Sciatic nerve (tissue), 2 donors: ENCODE data around the gene GDPGP1. TPM values are rescaled to one million over a fixed set of nuclear protein-coding genes. Genes with fewer than 3 reads are reported as not detected.
"Not testable (repeated sequence)": the region's sequence is repeated elsewhere in the genome, so short reads cannot be mapped to it uniquely, and the experiment has no call there.

Experiments
- ATAC-seq: fragments of 200-7000 bp; cut with Tn5 transposase; one replicate; pipeline ENCODE4 v1.9.1; 2020; ENCODE audit warnings: mild to moderate bottlenecking, moderate library complexity
- DNase-seq: peaks from one replicate; pipeline ENCODE4 v3.0.0-alpha.2; 2020; ENCODE audit warnings: low spot score
- intact Hi-C: fragments of 100-400 bp; cut with DNase I; formaldehyde crosslinking; loops from one replicate; pipeline ENCODE4 v1.14.2; 2022
- total RNA-seq: library from RNA; stranded (reverse); fragmentation: NEBNext Ultra II Directional; extraction: Animal tissue kit (Norgen Biotek cat#: 25700); gene quantifications from one replicate; pipeline ENCODE4 v1.2.1, GENCODE V29; 2021
- donor health status: DM: no; HTN: no; CAD: no.
- donor health status: DM: no; HTN: no; CAD: no.

The GDPGP1 gene
- total RNA-seq, 1 donor from 2014 or later, result 5.4 TPM

GRCh38 chr15:90241343-90242192 is 7.6 kb downstream of the GDPGP1 start:
- ATAC-seq, result no peak
- intact Hi-C loops, result no loop called here
- no peak for DNase-seq

GRCh38 chr15:90243943-90244639 is 10.1 kb downstream of the GDPGP1 start:
- ATAC-seq, result no peak
- DNase-seq, result no peak
- intact Hi-C loops, result no loop called here

DNA sequence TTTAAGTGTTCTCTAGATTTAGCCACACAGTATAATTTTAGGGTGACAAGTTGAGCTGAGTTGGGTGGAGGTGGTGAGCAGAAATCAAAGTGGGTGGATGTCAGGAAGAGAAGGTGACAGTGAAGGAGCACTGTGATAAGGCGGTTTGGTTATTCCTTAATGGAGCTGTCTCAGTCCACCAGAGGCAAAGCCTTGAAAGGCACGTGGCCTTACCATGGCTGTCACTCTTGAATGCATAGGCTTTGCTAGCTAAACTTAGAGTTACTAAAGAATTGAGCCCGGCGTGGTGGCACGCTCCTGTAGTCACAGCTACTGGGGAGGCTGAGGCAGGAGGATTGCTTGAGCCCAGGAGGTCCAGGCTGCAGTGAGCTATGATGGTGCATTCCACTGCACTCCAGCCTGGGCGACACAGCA is 14.8 kb downstream of the GDPGP1 start:
- no peak for DNase-seq
- intact Hi-C loops, result no loop called here
- peak; percentile 6 for ATAC-seq

DNA sequence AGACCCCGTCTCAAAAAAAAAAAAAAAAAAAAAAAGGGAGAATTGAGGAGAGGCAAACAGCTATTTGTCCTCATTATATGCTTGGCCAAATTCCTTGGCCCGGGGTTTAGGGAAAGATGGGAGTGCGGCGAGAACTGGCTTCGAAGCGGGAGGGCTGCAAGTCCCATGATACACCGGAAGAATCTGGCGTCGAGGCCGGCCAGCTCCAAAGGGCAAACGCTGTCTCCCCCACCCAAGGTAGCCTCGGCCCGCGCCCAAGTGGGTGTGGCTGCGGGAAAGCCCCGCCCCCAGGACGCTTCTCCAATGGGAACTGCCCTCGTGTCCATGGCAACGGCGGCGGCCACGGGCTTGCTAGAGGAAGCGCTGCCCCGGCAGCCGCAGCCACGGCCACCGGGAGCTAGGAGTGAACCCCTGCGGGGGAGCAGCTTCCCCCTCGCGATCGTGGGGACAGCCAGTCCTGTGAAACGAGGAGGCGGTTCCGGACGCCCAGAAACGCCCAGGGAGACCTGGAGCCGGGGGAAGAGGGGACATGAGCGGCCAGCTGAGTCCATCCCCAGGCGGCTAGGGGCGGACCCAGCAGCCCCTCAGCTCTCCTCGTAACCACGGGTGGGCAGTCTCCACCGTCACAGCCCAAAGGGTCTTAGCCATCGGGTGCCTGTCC is 15.3 kb downstream of the GDPGP1 start, which contains the start of gene TTLL13:
TSS of gene TTLL13 (plus strand) at position 354 of the 661 bp plus-strand sequence. CDS start 1,075 bp downstream, outside the sequence.
- ATAC-seq (peak; percentile 98), DNase-seq (peak; percentile 99)
- intact Hi-C loops, result no loop called here

DNA sequence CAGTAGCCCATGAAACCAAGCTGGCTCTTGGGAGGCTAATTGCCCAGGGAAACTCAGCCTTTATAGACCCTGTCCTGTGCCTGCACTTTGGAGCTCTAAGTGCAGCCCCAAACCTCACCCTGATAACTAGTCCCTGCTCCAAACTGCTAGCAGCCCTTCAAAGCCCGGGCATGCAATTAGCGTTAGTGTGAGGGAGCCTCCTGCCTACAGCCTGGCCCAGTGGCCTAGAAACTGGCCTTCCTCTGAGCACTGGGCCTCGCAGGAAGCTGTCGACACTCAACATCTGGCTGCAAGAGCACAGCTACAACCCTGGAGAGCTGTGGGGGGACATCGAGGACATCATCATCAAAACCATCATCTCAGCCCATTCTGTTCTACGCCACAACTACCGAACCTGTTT is 23.8 kb downstream of the GDPGP1 start:
- ATAC-seq (no peak), DNase-seq (no peak)
- intact Hi-C loops, result no loop called here

DNA sequence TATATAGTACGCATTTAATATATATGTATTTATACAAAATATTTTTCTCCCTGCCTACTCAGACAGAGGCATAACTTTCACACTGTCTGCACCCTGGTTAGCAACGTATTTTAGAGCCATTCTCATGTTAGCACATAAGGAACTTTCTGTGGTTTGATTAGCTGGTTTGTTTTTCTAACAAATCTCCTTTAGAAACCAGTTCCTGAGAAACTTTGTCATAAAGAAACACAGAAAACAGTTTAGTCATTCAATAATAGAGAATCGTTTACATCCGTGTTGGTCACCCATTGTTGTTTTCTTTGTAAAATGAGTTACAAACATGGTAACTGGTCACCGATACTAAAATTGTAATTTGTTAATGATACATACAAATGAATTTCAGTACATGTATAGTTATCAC is 25.5 kb downstream of the GDPGP1 start:
- intact Hi-C loops, result no loop called here
- no peak for ATAC-seq
- DNase-seq, result no peak

DNA sequence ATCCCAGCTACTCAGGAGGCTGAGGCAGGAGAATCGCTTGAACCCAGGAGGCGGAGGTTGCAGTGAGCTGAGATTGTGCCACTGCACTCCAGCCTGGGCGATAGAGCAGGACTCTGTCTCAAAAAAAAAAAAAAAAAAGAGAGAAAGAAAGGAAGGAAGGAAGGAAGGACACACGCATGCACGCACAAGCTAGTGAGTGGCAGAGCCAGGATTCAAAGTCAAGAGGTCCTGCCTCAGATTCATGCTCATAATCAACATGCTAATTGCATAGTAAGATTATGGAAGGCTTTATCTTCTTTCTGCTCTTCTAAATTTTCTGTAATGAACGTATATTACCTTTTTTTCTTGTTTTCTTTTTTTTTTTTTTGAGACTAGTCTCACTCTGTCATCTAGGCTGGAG is 26.7 kb downstream of the GDPGP1 start:
- DNase-seq, intact Hi-C loops, ATAC-seq: not testable (repeated sequence)

GRCh38 chr15:90261811-90262210 is 27.8 kb downstream of the GDPGP1 start:
- no peak for DNase-seq
- ATAC-seq, result no peak
- intact Hi-C loops, result no loop called here

GRCh38 chr15:90262426-90262825 is 28.4 kb downstream of the GDPGP1 start:
- no peak for ATAC-seq
- intact Hi-C loops, result no loop called here
- no peak for DNase-seq

- DNase-seq, result no peak
- no peak for ATAC-seq
- intact Hi-C loops, result no loop called here
These were observed 30.7 kb downstream of the GDPGP1 start for GRCh38 chr15:90264671-90265070.

DNA sequence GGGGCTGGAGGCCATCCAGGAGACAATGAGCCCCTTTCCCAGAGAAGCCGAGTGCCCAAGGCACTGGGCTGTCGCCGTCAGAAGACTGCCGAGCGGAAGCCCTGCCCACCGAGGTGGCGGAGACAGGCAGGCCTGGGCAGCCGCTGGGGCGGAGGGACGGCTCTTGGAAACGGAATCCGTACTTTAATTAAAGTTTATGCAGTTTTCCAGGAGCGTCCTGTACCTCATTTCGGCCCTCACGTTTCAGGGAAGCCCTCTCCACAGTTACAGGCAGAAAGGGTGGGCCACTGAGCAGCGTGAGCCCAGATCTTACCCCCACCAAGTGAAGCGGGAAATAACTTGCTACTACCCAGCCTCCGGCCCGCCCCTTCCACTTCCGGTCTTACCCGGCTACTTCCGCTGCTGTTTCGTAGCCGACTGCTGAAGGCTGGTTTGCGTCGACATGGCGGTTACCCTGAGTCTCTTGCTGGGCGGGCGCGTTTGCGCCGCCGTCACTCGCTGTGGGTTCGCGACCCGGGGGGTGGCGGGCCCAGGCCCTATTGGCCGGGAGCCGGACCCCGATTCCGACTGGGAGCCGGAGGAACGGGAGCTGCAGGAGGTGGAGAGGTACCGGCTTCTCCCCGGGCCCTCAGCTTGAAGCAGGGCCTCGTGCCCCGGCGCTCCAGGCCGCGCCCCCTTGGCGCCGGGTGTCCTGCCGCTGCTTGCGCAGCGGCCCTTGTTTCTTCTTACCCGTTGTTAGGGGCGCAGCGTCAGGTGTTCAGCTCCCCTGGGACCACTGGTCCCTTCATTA is 31.5 kb downstream of the GDPGP1 start, which contains the start of gene NGRN:
TSS of gene NGRN (plus strand) at position 402 of the 790 bp plus-strand sequence. CDS start at position 443, 41 bp downstream.
- DNase-seq, result peak; percentile 95
- peak; percentile 98 for ATAC-seq
- intact Hi-C loops, result no loop called here

DNA sequence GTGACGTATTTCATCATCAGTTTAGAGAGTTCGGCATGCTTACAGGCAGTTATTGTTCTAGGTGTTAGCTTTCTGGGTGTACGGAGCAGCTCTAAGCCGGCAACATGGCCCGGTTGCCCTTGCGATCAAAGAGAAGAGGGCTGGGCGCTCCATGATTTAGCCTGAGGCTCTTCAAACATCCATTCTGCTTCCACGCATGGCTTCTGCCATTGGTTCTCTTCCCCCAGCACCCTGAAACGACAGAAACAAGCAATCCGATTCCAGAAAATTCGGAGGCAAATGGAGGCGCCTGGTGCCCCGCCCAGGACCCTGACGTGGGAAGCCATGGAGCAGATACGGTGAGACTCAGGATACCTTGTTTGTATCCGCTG is 32.0 kb downstream of the GDPGP1 start:
- ATAC-seq, result peak; percentile 29
- intact Hi-C loops, result no loop called here
- no peak for DNase-seq

- no peak for DNase-seq
- no peak for ATAC-seq
- intact Hi-C loops, result no loop called here
These were observed 32.5 kb downstream of the GDPGP1 start for GRCh38 chr15:90266485-90266884.

DNA sequence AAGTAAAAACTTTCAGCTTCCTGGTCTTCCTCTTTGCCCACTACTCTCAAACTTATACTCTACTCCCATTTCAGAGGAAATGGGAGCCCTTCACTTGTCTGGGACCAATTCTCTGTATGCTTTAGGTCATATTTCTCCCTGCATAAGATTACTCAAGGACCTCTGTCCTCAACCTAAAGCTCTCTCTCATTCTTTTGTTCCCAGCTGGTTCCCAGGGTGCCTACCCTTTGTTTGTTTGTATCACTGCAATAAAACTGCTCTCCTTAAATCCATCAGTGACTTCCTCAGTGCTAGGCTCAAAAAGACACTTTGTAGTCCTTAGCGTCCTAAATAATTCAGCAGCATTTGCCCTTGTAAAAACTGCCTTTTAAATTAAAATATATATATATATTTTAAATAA is 34.4 kb downstream of the GDPGP1 start:
- intact Hi-C loops, result no loop called here
- ATAC-seq, result no peak

DNA sequence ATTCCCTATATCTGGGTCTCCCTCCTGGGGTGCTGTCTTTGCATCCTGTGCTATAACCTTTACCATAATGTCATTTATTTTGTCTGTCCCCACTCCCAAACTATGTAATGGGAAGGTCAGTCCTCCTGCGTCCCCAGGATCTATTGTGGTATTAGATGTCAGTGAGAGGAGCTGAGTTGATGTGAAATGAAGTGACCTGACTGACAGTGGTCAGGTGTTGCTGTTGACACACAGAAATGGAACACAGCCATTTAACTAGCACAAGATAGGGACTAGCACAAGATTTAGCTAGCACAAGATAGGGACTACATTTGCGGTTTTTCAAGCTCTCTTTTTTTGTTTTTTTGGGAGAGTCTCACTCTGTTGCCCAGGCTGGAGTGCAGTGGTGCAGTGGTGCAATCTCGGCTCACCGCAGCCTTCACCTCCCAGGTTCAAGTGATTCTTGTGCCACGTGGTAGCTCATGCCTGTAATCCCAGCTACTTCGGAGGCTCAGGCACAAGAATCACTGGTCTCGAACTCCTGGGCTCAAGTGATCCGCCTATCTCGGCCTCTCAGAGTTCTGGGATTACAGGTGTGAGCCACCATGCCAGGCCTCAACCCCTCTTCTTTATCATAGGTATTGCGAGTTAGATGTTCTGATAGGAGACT is 36.6 kb downstream of the GDPGP1 start:
- ATAC-seq, result no peak
- intact Hi-C loops, result no loop called here
- DNase-seq, result no peak

More for the DNA sequence above, 34.4 kb downstream of the GDPGP1 start:
- DNase-seq, result no peak

GRCh38 chr15:90271459-90272166 is 37.6 kb downstream of the GDPGP1 start:
- DNase-seq (no peak), ATAC-seq (no peak)
- intact Hi-C loops, result no loop called here

- DNase-seq, intact Hi-C loops, ATAC-seq: not testable (repeated sequence)
These were observed 44.5 kb downstream of the GDPGP1 start for GRCh38 chr15:90278467-90278866.

DNA sequence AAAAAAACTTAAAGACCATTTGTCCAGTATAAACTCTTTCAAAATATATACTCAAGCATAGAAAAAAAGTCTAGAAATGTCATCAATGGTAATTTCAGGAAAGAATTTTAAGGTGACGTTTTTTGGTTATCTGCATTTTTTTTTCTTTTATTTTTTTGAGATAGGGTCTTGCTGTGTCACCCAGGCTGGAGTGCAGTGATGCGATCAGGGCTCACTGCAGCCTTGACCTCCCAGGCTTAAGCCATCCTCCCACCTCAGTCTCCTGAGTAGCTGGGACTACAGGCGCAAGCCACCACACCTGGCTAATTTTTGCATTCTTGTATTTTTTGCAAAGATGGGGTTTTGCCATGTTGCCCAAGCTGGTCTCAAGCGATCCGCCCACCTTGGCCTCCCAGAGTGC is 46.7 kb downstream of the GDPGP1 start:
- DNase-seq, ATAC-seq, intact Hi-C loops: not testable (repeated sequence)
